GOT3 (cell line): ENCODE data around the gene PTBP3.
"Not testable (repeated sequence)": the region's sequence is repeated elsewhere in the genome, so short reads cannot be mapped to it uniquely, and the experiment has no call there.

ENCODE experiments used
- DNase-seq: peaks from one replicate; lab custom pipeline; 2025; ENCODE audit warnings: mixed read lengths; lab: John Stamatoyannopoulos, UW

Gene PTBP3

GRCh38 chr9:112203536-112203935, 129.9 kb downstream of the PTBP3 start:
- DNase-seq, result no peak

- DNase-seq, result no peak
These were observed 132.7 kb downstream of the PTBP3 start for GRCh38 chr9:112200711-112201110.

GRCh38 chr9:112198646-112199045, 134.8 kb downstream of the PTBP3 start:
- no peak for DNase-seq

- no peak for DNase-seq
These were observed 138.4 kb downstream of the PTBP3 start for GRCh38 chr9:112194969-112195431.

GRCh38 chr9:112193572-112194288, 139.7 kb downstream of the PTBP3 start:
- DNase-seq, result no peak

- not testable (repeated sequence) for DNase-seq
These were observed 143.1 kb downstream of the PTBP3 start for GRCh38 chr9:112190320-112190719.

- DNase-seq, result no peak
These were observed 144.5 kb downstream of the PTBP3 start for GRCh38 chr9:112188884-112189283.

- DNase-seq, result no peak
These were observed 146.0 kb downstream of the PTBP3 start for GRCh38 chr9:112187404-112187803.

GRCh38 chr9:112186695-112187094, 146.7 kb downstream of the PTBP3 start:
- DNase-seq, result no peak

- DNase-seq, result no peak
These were observed 148.5 kb downstream of the PTBP3 start for GRCh38 chr9:112184946-112185345.

- DNase-seq, result no peak
These were observed 149.2 kb downstream of the PTBP3 start for GRCh38 chr9:112184221-112184620.

- DNase-seq, result no peak
These were observed 153.0 kb downstream of the PTBP3 start for GRCh38 chr9:112180387-112180881.

- DNase-seq, result no peak
These were observed 153.6 kb downstream of the PTBP3 start for GRCh38 chr9:112179816-112180215.

GRCh38 chr9:112176524-112176923, 156.9 kb downstream of the PTBP3 start:
- no peak for DNase-seq

- no peak for DNase-seq
These were observed 157.6 kb downstream of the PTBP3 start for GRCh38 chr9:112175796-112176315.

- no peak for DNase-seq
These were observed 158.2 kb downstream of the PTBP3 start, which contains the start of gene SUSD1 for GRCh38 chr9:112174965-112175795. Gene SUSD1, minus strand, starts transcription at chr9:112175297. Its CDS starts 62 bp downstream, at chr9:112175235.

- peak; percentile 12 for DNase-seq
These were observed 159.0 kb downstream of the PTBP3 start for GRCh38 chr9:112174222-112174964.

GRCh38 chr9:112173489-112174221, 159.8 kb downstream of the PTBP3 start:
- no peak for DNase-seq

- no peak for DNase-seq
These were observed 162.5 kb downstream of the PTBP3 start for GRCh38 chr9:112170968-112171367.

GRCh38 chr9:112170235-112170634, 163.2 kb downstream of the PTBP3 start:
- no peak for DNase-seq

GRCh38 chr9:112169368-112169767, 164.1 kb downstream of the PTBP3 start:
- no peak for DNase-seq
